ENCODE data around the gene PCNP.

- TF ChIP-seq POLR2AphosphoS5 (IDR thresholded peaks at IDR 0.05) (no peak), POLR2A (IDR thresholded peaks at IDR 0.05) (no peak)
- TF ChIP-seq, protein P1, sequence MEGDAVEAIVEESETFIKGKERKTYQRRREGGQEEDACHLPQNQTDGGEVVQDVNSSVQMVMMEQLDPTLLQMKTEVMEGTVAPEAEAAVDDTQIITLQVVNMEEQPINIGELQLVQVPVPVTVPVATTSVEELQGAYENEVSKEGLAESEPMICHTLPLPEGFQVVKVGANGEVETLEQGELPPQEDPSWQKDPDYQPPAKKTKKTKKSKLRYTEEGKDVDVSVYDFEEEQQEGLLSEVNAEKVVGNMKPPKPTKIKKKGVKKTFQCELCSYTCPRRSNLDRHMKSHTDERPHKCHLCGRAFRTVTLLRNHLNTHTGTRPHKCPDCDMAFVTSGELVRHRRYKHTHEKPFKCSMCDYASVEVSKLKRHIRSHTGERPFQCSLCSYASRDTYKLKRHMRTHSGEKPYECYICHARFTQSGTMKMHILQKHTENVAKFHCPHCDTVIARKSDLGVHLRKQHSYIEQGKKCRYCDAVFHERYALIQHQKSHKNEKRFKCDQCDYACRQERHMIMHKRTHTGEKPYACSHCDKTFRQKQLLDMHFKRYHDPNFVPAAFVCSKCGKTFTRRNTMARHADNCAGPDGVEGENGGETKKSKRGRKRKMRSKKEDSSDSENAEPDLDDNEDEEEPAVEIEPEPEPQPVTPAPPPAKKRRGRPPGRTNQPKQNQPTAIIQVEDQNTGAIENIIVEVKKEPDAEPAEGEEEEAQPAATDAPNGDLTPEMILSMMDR (IDR thresholded peaks at IDR 0.05): no peak
Observed at GRCh38 chr3:101588616-101589015, 14.6 kb downstream of the PCNP start.

Data from breast epithelium (tissue), 3 donors.